HL-60 (cell line): ENCODE results near the gene FHIT.

Source experiments
- CTCF ChIP-seq: IDR thresholded peaks from one replicate; pipeline ENCODE4 v1.5.1; 2011; ENCODE audit warnings: low read length, control low read depth, inconsistent platforms; ENCODE audit not compliant: insufficient read depth
- GABPA ChIP-seq: IDR thresholded peaks from 2 replicates; pipeline ENCODE4 v1.6.1; 2012; ENCODE audit warnings: low read depth
- POLR2AphosphoS5 ChIP-seq: IDR thresholded peaks from 2 replicates; pipeline ENCODE4 v1.6.1; 2012; ENCODE audit warnings: low read depth
- REST ChIP-seq: IDR thresholded peaks from 2 replicates; pipeline ENCODE4 v1.6.1; 2012; ENCODE audit warnings: low read depth; ENCODE audit not compliant: insufficient replicate concordance
- SPI1 ChIP-seq: IDR thresholded peaks from 2 replicates; pipeline ENCODE4 v1.6.1; 2012; ENCODE audit warnings: low read depth, mild to moderate bottlenecking, borderline replicate concordance

GRCh38 chr3:60431599-60431958 is 819.7 kb downstream of the FHIT start:
- TF ChIP-seq CTCF (no peak), REST (no peak), SPI1 (no peak), GABPA (no peak), POLR2AphosphoS5 (no peak)
